ENCODE data around the gene NDFIP1. TPM values are rescaled to one million over a fixed set of nuclear protein-coding genes. Genes with fewer than 3 reads are reported as not detected.

Gene NDFIP1
- total RNA-seq, 1 experiment from 2014 or later: 33.5 TPM

Other genes starting within 250 kb of the NDFIP1 start
- 53.0 and 55.8 TPM in 2 replicates for gene PCDH1, start 230.4 kb upstream of the NDFIP1 start, total RNA-seq (2014; rRNA removed)
- 46.6 and 58.9 TPM in 2 replicates for gene DELE1, start 184.9 kb upstream of the NDFIP1 start, total RNA-seq (2014; rRNA removed)
- gene PCDH12, start 150.6 kb upstream of the NDFIP1 start, total RNA-seq (2014; rRNA removed): 0.15 TPM in 1 of 2 replicates, not detected in the other
- 32.1 and 49.8 TPM in 2 replicates for gene RNF14, start 139.7 kb upstream of the NDFIP1 start, total RNA-seq (2014; rRNA removed)
- gene GNPDA1, start 95.8 kb upstream of the NDFIP1 start, total RNA-seq (2014; rRNA removed): 34.7 and 36.1 TPM in 2 replicates
- 32.1 and 38.4 TPM in 2 replicates for gene SPRY4, start 216.2 kb downstream of the NDFIP1 start, total RNA-seq (2014; rRNA removed)

All from PC-3 (cell line).